Measurements from ENCODE around the gene SMG6. TPM values are rescaled to one million over a fixed set of nuclear protein-coding genes. Genes with fewer than 3 reads are reported as not detected.
A peak's percentile ranks its signal among the peaks of the same experiment; 100 is the strongest.

The SMG6 gene
- total RNA-seq, 1 donor from 2014 or later: 19.4 TPM

DNA sequence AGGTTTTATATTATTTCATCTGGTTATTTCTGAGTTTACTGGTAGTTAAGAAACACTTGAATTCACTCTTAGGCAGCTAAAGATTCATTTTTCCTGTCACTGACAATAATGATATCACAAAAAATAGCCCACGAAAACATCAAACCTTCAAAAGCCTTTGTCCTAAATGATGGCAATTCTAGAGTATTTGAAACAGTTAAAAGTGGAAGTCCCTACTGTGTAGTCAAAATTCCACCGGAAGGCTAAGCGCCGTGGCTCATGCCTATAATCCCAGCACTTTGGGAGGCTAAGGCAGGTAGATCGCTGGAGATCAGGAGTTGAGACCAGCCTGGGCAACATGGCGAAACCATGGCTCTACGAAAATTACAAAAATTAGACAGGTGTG, 145.2 kb downstream of the SMG6 start:
- DNase-seq (ENCODE audit: low read depth): no peak
- TF ChIP-seq, protein P1, sequence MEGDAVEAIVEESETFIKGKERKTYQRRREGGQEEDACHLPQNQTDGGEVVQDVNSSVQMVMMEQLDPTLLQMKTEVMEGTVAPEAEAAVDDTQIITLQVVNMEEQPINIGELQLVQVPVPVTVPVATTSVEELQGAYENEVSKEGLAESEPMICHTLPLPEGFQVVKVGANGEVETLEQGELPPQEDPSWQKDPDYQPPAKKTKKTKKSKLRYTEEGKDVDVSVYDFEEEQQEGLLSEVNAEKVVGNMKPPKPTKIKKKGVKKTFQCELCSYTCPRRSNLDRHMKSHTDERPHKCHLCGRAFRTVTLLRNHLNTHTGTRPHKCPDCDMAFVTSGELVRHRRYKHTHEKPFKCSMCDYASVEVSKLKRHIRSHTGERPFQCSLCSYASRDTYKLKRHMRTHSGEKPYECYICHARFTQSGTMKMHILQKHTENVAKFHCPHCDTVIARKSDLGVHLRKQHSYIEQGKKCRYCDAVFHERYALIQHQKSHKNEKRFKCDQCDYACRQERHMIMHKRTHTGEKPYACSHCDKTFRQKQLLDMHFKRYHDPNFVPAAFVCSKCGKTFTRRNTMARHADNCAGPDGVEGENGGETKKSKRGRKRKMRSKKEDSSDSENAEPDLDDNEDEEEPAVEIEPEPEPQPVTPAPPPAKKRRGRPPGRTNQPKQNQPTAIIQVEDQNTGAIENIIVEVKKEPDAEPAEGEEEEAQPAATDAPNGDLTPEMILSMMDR (conservative IDR thresholded peaks at IDR 0.05; ENCODE audit: low read depth, low read length): no peak

DNA sequence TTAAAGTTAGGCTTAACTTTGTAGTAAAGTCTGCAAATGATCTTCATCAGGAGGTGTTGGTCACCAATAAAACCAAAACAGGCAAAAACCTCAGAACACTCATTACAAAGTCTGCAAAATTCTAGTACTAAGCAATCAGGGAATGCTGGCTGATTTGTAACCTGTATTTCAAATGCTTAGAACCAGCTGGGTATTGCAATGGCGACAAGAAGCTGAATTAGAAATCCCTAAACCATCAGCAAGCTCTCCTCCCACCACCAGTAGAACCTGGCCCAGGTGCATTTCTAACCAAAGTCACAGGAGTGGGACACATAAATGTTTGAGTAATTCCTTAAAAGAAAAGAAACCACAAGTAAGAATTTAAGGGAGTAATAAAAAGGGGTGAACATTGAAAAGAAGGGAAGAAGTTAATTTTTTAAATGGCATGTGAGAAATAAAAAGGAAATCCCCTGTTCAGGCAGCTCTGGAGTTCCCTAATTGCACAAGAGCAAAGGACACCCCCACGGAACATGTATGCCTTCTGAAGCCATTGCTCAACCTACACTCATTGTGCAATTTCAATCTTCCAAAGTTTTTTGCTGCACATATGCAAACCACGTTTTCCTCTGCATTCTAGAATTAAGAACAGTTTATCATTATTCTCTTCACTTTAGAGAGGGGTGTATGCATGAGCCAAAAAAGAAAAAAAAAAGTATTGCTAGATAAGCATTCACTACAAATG, 145.8 kb downstream of the SMG6 start:
- TF ChIP-seq, protein P1 (conservative IDR thresholded peaks at IDR 0.05; ENCODE audit: low read depth, low read length): no peak
- no peak overlapping the region for H3K4me3 ChIP-seq (ENCODE audit: low read depth, low read length)
- DNase-seq (ENCODE audit: low read depth): peak; percentile 54

More for the DNA sequence above, 145.2 kb downstream of the SMG6 start:
- no peak overlapping the region for H3K4me3 ChIP-seq (ENCODE audit: low read depth, low read length)

DNA sequence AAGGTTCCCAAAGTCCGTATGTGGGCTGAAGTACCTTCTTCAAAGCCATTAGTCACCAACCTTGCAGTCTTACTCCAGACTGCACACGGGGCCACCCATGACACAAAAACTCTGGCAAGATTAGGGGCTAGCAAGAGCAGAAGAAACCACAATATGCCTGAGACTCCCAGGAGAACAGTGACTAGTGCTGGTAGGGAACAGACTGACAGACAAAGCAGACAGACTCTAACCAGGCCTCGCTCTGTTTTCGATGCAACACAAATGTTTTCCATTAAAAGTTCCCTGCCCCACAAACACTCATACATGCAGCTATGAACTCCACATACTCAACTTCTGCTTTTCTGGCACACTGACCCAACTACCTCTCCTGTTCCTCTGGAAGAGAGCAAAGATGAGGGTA, 146.5 kb downstream of the SMG6 start:
- no peak overlapping the region for H3K4me3 ChIP-seq (ENCODE audit: low read depth, low read length)
- no peak for DNase-seq (ENCODE audit: low read depth)
- TF ChIP-seq, protein P1 (conservative IDR thresholded peaks at IDR 0.05; ENCODE audit: low read depth, low read length): no peak

DNA sequence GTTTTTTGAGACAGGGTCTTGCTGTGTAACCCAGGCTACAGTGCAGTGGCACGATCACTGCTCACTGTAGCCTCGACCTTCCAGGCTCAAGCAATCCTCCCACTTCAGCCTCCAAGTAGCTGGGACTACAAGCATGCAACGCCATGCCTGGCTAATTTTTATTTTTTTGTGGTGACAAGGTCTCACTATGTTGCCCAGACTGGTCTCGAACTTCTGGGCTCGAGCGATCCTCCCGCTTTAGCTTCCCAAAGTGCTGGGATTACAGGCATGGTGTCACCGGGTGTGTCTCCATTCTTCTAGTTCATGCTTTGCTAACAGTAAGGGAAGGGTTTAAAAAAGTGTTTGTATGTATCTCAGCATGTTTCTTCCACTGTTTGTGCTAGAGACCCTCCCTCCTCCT, 146.9 kb downstream of the SMG6 start:
- TF ChIP-seq, protein P1 (conservative IDR thresholded peaks at IDR 0.05; ENCODE audit: low read depth, low read length): no peak
- DNase-seq (ENCODE audit: low read depth): no peak
- H3K4me3 ChIP-seq (ENCODE audit: low read depth, low read length): no peak overlapping the region

DNA sequence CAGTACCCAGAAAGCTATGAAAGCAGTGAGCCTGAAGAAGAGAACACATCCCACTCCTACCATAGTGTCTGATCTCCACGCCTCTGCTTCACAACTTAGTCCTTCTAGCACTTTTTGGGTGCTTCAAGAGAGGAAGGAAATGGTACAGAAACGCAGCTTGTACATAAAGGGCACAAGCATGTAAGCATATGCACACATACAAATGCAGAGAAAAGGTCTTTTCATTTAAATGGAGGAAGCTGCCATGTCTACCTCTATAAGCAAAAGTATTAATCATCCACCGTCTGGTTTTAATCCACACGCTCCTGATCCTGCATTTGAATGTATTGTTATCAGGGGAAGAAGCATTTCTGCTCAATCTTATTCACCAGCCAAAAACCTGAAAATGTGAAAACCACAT, 148.0 kb downstream of the SMG6 start:
- TF ChIP-seq, protein P1 (conservative IDR thresholded peaks at IDR 0.05; ENCODE audit: low read depth, low read length): no peak
- no peak for DNase-seq (ENCODE audit: low read depth)
- no peak overlapping the region for H3K4me3 ChIP-seq (ENCODE audit: low read depth, low read length)

DNA sequence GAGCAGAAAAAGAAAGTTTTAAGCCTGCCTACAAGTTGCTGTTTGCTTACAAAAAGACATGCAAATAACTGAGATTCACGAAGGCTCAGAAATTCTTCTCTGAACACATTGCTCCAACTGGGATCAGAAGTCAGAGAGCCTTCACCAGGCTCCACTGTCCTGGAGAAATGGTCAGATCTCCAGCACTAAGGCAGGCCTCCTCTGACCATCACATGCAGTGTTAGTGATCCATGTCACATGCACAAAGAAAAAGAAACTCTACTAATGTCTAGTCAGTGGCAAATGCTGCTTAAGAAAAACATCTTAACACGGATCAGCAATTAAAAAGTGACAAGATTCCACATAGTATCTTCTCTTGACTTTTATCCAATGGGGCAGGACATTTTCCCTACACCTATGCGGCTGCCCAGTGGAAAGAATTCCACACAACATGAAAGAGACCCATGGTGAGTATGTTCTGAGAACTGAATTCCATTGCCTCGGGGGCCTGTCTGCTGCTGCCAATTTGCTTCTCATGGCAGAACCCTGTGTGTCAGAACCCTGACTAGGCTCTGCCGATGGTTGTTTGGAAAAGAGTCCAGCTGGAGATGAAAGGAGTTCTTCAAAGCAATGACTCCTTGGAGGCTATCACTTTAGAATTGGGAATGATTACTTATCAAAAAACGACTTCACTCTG, 152.1 kb downstream of the SMG6 start:
- TF ChIP-seq, protein P1 (conservative IDR thresholded peaks at IDR 0.05; ENCODE audit: low read depth, low read length): no peak
- no peak for DNase-seq (ENCODE audit: low read depth)
- no peak overlapping the region for H3K4me3 ChIP-seq (ENCODE audit: low read depth, low read length)
